NCI-H1105 (cell line): ENCODE data around the gene TMED9.
"Not testable (repeated sequence)": the region's sequence is repeated elsewhere in the genome, so short reads cannot be mapped to it uniquely, and the experiment has no call there.

Experiments
- DNase-seq: peaks from one replicate; lab custom pipeline; 2025; lab: John Stamatoyannopoulos, UW

Gene TMED9

GRCh38 chr5:177606071-177607051, 14.4 kb downstream of the TMED9 start:
- no peak for DNase-seq

GRCh38 chr5:177607115-177607451, 15.1 kb downstream of the TMED9 start:
- DNase-seq, result no peak

- DNase-seq, result peak; percentile 57
Observed at GRCh38 chr5:177607452-177608192, 15.6 kb downstream of the TMED9 start.

GRCh38 chr5:177608243-177609075, 16.5 kb downstream of the TMED9 start:
- DNase-seq, result no peak

- DNase-seq, result no peak
Observed at GRCh38 chr5:177609076-177610059, 17.4 kb downstream of the TMED9 start.

- DNase-seq, result no peak
Observed at GRCh38 chr5:177610131-177610769, 18.2 kb downstream of the TMED9 start.

- no peak for DNase-seq
Observed at GRCh38 chr5:177610770-177611445, 18.9 kb downstream of the TMED9 start.

GRCh38 chr5:177611446-177612214, 19.6 kb downstream of the TMED9 start:
- DNase-seq, result no peak

- no peak for DNase-seq
Observed at GRCh38 chr5:177612215-177612673, 20.2 kb downstream of the TMED9 start.

GRCh38 chr5:177620560-177620959, 28.6 kb downstream of the TMED9 start:
- no peak for DNase-seq

GRCh38 chr5:177624172-177624571, 32.2 kb downstream of the TMED9 start:
- not testable (repeated sequence) for DNase-seq

- not testable (repeated sequence) for DNase-seq
Observed at GRCh38 chr5:177630186-177630585, 38.2 kb downstream of the TMED9 start.

GRCh38 chr5:177634912-177635311, 42.9 kb downstream of the TMED9 start:
- not testable (repeated sequence) for DNase-seq

- not testable (repeated sequence) for DNase-seq
Observed at GRCh38 chr5:177645462-177645861, 53.5 kb downstream of the TMED9 start.
